Endodermal cell (in vitro differentiated cells): ENCODE measurements around the gene BMPR2. TPM values are rescaled to one million over a fixed set of nuclear protein-coding genes. Genes with fewer than 3 reads are reported as not detected.

Experiments
- DNase-seq: peaks from one replicate; pipeline ENCODE4 v3.0.0-alpha.2; 2017
- H3K27ac ChIP-seq: 2 replicates; pipeline ENCODE4 v1.5.1; 2013; ENCODE audit warnings: mild to moderate bottlenecking, low read depth, low read length, moderate library complexity
- H3K27me3 ChIP-seq: 2 replicates; pipeline ENCODE4 v1.6.1; 2013; ENCODE audit warnings: mild to moderate bottlenecking, low read length, moderate library complexity; ENCODE audit not compliant: insufficient read depth, control insufficient read depth, poor library complexity, severe bottlenecking
- H3K36me3 ChIP-seq: 2 replicates; pipeline ENCODE4 v1.7.0; 2013; ENCODE audit warnings: mild to moderate bottlenecking, low read length, moderate library complexity; ENCODE audit not compliant: control insufficient read depth, insufficient read depth
- H3K4me1 ChIP-seq: one replicate; pipeline ENCODE4 v1.7.0; 2013; ENCODE audit warnings: low read length; ENCODE audit not compliant: control insufficient read depth, insufficient read depth
- H3K4me3 ChIP-seq: 2 replicates; pipeline ENCODE4 v1.5.1; 2013; ENCODE audit warnings: mild to moderate bottlenecking, low read length, moderate library complexity
- H3K9ac ChIP-seq: 2 replicates; pipeline ENCODE4 v1.6.1; 2013; ENCODE audit warnings: mild to moderate bottlenecking, low read length, moderate library complexity; ENCODE audit not compliant: poor library complexity, severe bottlenecking; ENCODE audit errors: extremely low read depth
- H3K9me3 ChIP-seq: 2 replicates; pipeline ENCODE4 v1.6.1; 2013; ENCODE audit warnings: mild to moderate bottlenecking, low read length, moderate library complexity; ENCODE audit not compliant: control insufficient read depth
- H3K27ac Mint-ChIP-seq: 2 replicates; pipeline ENCODE4 v1.8.0; 2020; ENCODE audit warnings: mixed read lengths
- H3K27me3 Mint-ChIP-seq: 2 replicates; pipeline ENCODE4 v1.8.0; 2021; ENCODE audit warnings: mild to moderate bottlenecking, mixed read lengths; ENCODE audit not compliant: insufficient read depth
- H3K36me3 Mint-ChIP-seq: 2 replicates; pipeline ENCODE4 v1.8.0; 2020; ENCODE audit warnings: low read depth, mixed read lengths
- H3K4me1 Mint-ChIP-seq: 2 replicates; pipeline ENCODE4 v1.8.0; 2020; ENCODE audit warnings: mixed read lengths
- H3K4me3 Mint-ChIP-seq: 2 replicates; pipeline ENCODE4 v1.8.0; 2020; ENCODE audit warnings: mild to moderate bottlenecking, moderate library complexity, mixed read lengths
- H3K9me3 Mint-ChIP-seq: 2 replicates; pipeline ENCODE4 v1.8.0; 2020; ENCODE audit warnings: mild to moderate bottlenecking, mixed read lengths
- CTCF ChIP-seq: fragments of 200-600 bp; sonication (generic); conservative IDR thresholded peaks from 2 replicates; pipeline ENCODE4 v1.5.0; 2021; ENCODE audit warnings: antibody characterized with exemption, mild to moderate bottlenecking
- WGBS, 2 experiments: methylation state at CpG; one replicate each; pipeline versions ENCODE4 v1.1.5 to v1.1.7; 2013; ENCODE audit warnings: missing lambda C conversion rate in 2 of 2, mixed read lengths in 1 of 2; ENCODE audit not compliant: insufficient coverage in 1 of 2, insufficient read length in 1 of 2; 5-methylcytosine and 5-hydroxymethylcytosine counted together
- total RNA-seq, 2 donors: library from RNA; stranded (reverse); fragmentation: NEBNext Ultra II Directional in 1 of 2; extraction: Animal tissue kit (Norgen Biotek cat#: 25700) in 1 of 2; gene quantifications; 2 replicates in 1 of 2; 3 replicates in 1 of 2; pipeline ENCODE4 v1.2.1, GENCODE V29; 2021

Gene BMPR2
- total RNA-seq, 2 donors from 2014 or later, result 42.2 to 56.3 TPM

GRCh38 chr2:202588647-202589581 lies 212.8 kb downstream of the BMPR2 start:
- H3K4me1 Mint-ChIP-seq, result peaks cover 14% of the 10 kb centered on the region
- peak; percentile 93 for TF ChIP-seq CTCF
- Histone ChIP-seq H3K9me3 (peaks cover 11% of the 10 kb centered on the region), H3K36me3 (no peaks in the 10 kb centered on the region), H3K27ac (no peak overlapping the region), H3K4me3 (no peak overlapping the region), H3K9ac (no peak overlapping the region), H3K27me3 (no peaks in the 10 kb centered on the region), H3K4me1 (peaks cover 4% of the 10 kb centered on the region)
- DNase-seq, result peak; percentile 91
- no peaks in the 10 kb centered on the region for H3K36me3 Mint-ChIP-seq
- H3K4me3 Mint-ChIP-seq, result peak overlapping the region; percentile 21
- H3K27ac Mint-ChIP-seq, result peak overlapping the region; percentile 90
- 44 to 56% methylated on average over 12 to 17 of the region's 17 CpGs for WGBS, 2 experiments
- H3K9me3 Mint-ChIP-seq, result peaks cover 2% of the 10 kb centered on the region
- no peaks in the 10 kb centered on the region for H3K27me3 Mint-ChIP-seq

- Mint-ChIP-seq H3K27ac (no peak overlapping the region), H3K36me3 (no peaks in the 10 kb centered on the region), H3K27me3 (no peaks in the 10 kb centered on the region), H3K4me1 (peaks cover 14% of the 10 kb centered on the region), H3K4me3 (no peak overlapping the region), H3K9me3 (no peaks in the 10 kb centered on the region)
- H3K9ac ChIP-seq, result no peak overlapping the region
- no peak overlapping the region for H3K27ac ChIP-seq
- H3K9me3 ChIP-seq, result peaks cover 4% of the 10 kb centered on the region
- TF ChIP-seq CTCF, result peak; percentile 15
- 87 to 88% methylated on average over 3 to 4 of the region's 4 CpGs for WGBS, 2 experiments
- H3K4me3 ChIP-seq, result no peak overlapping the region
- no peaks in the 10 kb centered on the region for H3K27me3 ChIP-seq
- peaks cover 4% of the 10 kb centered on the region for H3K4me1 ChIP-seq
- peak; percentile 58 for DNase-seq
- no peaks in the 10 kb centered on the region for H3K36me3 ChIP-seq
Measured at GRCh38 chr2:202589582-202589949, 213.4 kb downstream of the BMPR2 start.

- Histone ChIP-seq H3K4me1 (peaks cover 4% of the 10 kb centered on the region), H3K9ac (no peak overlapping the region), H3K27me3 (no peaks in the 10 kb centered on the region), H3K4me3 (no peak overlapping the region), H3K27ac (no peak overlapping the region), H3K9me3 (no peaks in the 10 kb centered on the region), H3K36me3 (no peaks in the 10 kb centered on the region)
- Mint-ChIP-seq H3K4me1 (peaks cover 14% of the 10 kb centered on the region), H3K27me3 (no peaks in the 10 kb centered on the region), H3K4me3 (no peak overlapping the region), H3K27ac (no peak overlapping the region), H3K36me3 (no peaks in the 10 kb centered on the region), H3K9me3 (no peaks in the 10 kb centered on the region)
- WGBS, 2 experiments, result 91% methylated on average over 2 of the region's 2 CpGs; no CpG with 5 or more reads in 1 of the 2 experiments
- DNase-seq, result no peak
- TF ChIP-seq CTCF, result no peak
Measured at GRCh38 chr2:202592566-202592965, 216.4 kb downstream of the BMPR2 start.
